ENCODE results near the gene TSPAN3. TPM values are rescaled to one million over a fixed set of nuclear protein-coding genes. Genes with fewer than 3 reads are reported as not detected.

TSPAN3 gene
- total RNA-seq, 1 experiment from 2014 or later, result 140 TPM

DNA sequence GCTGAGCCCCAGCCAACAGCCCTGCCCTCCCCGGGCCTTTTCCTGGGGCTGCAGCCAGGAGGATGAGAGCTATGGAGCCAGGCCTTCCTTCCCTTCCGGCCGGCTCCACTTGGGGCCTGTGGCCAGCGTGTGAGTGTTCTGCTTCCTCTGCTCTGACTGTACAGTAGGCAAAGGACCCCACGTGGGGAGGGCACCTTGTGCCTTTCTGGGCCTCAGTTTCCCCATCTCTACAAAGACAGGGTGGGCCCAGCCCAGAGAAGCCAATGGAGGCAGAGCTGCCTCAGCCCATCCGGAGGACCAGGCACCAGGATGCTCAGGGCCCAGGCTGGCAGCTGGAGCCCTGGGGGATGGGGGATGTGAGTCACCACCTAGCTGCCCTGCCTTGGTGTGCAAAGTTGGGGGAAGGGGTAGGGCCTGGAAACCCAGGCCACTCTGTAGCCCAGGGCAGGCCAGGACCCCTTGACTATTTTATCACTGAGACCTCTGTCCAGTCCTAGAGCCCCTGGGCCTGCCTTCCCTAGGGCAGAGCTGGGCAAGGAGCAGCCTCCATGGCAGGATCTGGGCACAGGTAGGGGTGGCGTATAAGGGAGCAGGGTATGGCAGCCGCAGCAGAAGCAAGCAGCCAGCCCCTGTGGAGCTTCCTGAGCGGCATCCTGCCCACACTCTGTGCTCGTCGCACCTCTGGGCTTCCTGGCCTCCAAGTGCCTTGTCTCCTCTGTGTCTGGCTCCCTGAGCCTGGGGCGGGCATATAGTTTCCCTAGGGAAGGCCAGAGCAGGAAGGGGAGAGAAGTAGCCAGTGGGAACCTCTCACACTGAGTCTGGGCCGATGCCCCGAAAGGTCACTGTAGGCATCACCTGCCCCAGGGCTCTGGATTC, 74.1 kb downstream of the TSPAN3 start:
- Histone ChIP-seq H3K4me3 (ENCODE audit: low read length) (no peak overlapping the region), H4K20me1 (ENCODE audit: low read length) (no peaks in the 10 kb centered on the region), H3K9me3 (ENCODE audit: low read length) (no peaks in the 10 kb centered on the region), H3K9me2 (replicated peaks; ENCODE audit: low read length) (no peaks in the 10 kb centered on the region), H3K4me2 (ENCODE audit: low read length) (no peak overlapping the region), H3K27me3 (ENCODE audit: low read length) (no peaks in the 10 kb centered on the region), H3K36me3 (ENCODE audit: low read depth, low read length) (no peaks in the 10 kb centered on the region), H2AFZ (ENCODE audit: low read length) (no peak overlapping the region), H3K79me2 (ENCODE audit: low read length) (no peaks in the 10 kb centered on the region), H3K27ac (ENCODE audit: low read length) (no peak overlapping the region), H3K4me1 (ENCODE audit: insufficient read depth, low read length) (0 out of 2 replicates have a peak, but pooled peaks cover 6% of the 10 kb centered on the region), H3K9ac (ENCODE audit: low read length) (no peak overlapping the region), H3F3A (ENCODE audit: low read length, unreplicated experiment) (no peaks in the 10 kb centered on the region)
- POLR2A ChIA-PET (ENCODE audit: unreplicated experiment), result no interaction called here
- ATAC-seq (peak; percentile 69; the same call in 1 of the 2 replicates), DNase-seq (peak; percentile 41)
- CTCF ChIA-PET, result no interaction called here
- BruUV-seq (replicated peaks), result no TSS peak
- TF ChIP-seq EZH2 (IDR thresholded peaks at IDR 0.05; ENCODE audit: low read length, unreplicated experiment) (no peak), EZH2phosphoT487 (IDR thresholded peaks at IDR 0.05; ENCODE audit: borderline replicate concordance, low read length) (no peak)
- TF ChIP-seq, protein P1, sequence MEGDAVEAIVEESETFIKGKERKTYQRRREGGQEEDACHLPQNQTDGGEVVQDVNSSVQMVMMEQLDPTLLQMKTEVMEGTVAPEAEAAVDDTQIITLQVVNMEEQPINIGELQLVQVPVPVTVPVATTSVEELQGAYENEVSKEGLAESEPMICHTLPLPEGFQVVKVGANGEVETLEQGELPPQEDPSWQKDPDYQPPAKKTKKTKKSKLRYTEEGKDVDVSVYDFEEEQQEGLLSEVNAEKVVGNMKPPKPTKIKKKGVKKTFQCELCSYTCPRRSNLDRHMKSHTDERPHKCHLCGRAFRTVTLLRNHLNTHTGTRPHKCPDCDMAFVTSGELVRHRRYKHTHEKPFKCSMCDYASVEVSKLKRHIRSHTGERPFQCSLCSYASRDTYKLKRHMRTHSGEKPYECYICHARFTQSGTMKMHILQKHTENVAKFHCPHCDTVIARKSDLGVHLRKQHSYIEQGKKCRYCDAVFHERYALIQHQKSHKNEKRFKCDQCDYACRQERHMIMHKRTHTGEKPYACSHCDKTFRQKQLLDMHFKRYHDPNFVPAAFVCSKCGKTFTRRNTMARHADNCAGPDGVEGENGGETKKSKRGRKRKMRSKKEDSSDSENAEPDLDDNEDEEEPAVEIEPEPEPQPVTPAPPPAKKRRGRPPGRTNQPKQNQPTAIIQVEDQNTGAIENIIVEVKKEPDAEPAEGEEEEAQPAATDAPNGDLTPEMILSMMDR (conservative IDR thresholded peaks at IDR 0.05; ENCODE audit: low read depth, low read length), result no peak
- intact Hi-C loops (cut with micrococcal nuclease), result no loop called here

DNA sequence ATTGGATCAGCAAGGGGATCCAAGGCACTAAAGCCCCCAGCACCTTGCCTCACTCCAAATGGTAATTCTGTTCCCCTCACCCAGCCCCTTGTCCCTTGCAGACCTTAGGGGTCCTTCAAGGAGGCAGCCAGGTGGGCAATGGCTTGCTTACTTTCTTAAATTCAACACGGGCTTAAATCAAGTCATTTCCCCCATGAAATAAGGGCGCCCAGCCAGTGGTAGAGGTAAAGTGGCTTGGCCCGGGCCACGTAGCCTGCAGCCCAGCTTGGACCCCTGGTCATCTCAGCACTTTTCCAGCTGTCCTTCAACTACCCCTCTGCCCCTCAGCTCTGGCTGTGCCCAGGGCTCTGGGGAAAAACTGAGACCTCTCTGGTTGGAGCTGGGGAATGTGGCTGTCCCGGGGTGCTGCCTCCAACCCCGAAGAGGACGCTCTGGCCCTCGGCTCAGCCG, 74.8 kb downstream of the TSPAN3 start:
- no peaks in the 10 kb centered on the region for H4K20me1 ChIP-seq (ENCODE audit: low read length)
- H3K36me3 ChIP-seq (ENCODE audit: low read depth, low read length), result no peaks in the 10 kb centered on the region
- no TSS peak for BruUV-seq (replicated peaks)
- H3F3A ChIP-seq (ENCODE audit: low read length, unreplicated experiment), result no peaks in the 10 kb centered on the region
- no peak overlapping the region for H3K4me3 ChIP-seq (ENCODE audit: low read length)
- no peak overlapping the region for H3K9ac ChIP-seq (ENCODE audit: low read length)
- no peak overlapping the region for H3K27ac ChIP-seq (ENCODE audit: low read length)
- H3K79me2 ChIP-seq (ENCODE audit: low read length), result no peaks in the 10 kb centered on the region
- intact Hi-C loops (cut with micrococcal nuclease), result no loop called here
- no peaks in the 10 kb centered on the region for H3K9me3 ChIP-seq (ENCODE audit: low read length)
- TF ChIP-seq EZH2phosphoT487 (IDR thresholded peaks at IDR 0.05; ENCODE audit: borderline replicate concordance, low read length), result no peak
- no peak for TF ChIP-seq EZH2 (IDR thresholded peaks at IDR 0.05; ENCODE audit: low read length, unreplicated experiment)
- TF ChIP-seq, protein P1 (conservative IDR thresholded peaks at IDR 0.05; ENCODE audit: low read depth, low read length), result no peak
- H3K4me2 ChIP-seq (ENCODE audit: low read length), result no peak overlapping the region
- H3K27me3 ChIP-seq (ENCODE audit: low read length), result no peaks in the 10 kb centered on the region
- H2AFZ ChIP-seq (ENCODE audit: low read length), result no peak overlapping the region
- DNase-seq, result no peak
- ChIA-PET CTCF (no interaction called here), POLR2A (ENCODE audit: unreplicated experiment) (no interaction called here)
- no peaks in the 10 kb centered on the region for H3K9me2 ChIP-seq (replicated peaks; ENCODE audit: low read length)
- H3K4me1 ChIP-seq (ENCODE audit: insufficient read depth, low read length), result 0 out of 2 replicates have a peak, but pooled peaks cover 6% of the 10 kb centered on the region
- no peak for ATAC-seq

Data from PC-3 (cell line).